Breast epithelium (tissue), 3 donors: Measurements from ENCODE around the gene CDK5RAP3.

Experiments used
- CTCF ChIP-seq, 3 donors: fragments of 450-650 bp; IDR thresholded peaks; one replicate each; pipeline ENCODE4 v1.5.1; 2016 to 2017; ENCODE audit warnings: antibody characterized with exemption in 3 of 3, mild to moderate bottlenecking in 3 of 3, moderate library complexity in 3 of 3
- POLR2A ChIP-seq: fragments of 450-650 bp; IDR thresholded peaks from one replicate; pipeline ENCODE4 v1.6.1; 2016; ENCODE audit warnings: antibody characterized with exemption, mild to moderate bottlenecking, moderate library complexity
- POLR2AphosphoS5 ChIP-seq, 3 donors: sonication (generic); formaldehyde crosslinking; IDR thresholded peaks; one replicate each; pipeline ENCODE4 v1.6.1; 2017; ENCODE audit warnings: antibody characterized with exemption in 3 of 3

- TF ChIP-seq CTCF (IDR thresholded peaks at IDR 0.05) (no peak), POLR2A (no peak), POLR2AphosphoS5 (IDR thresholded peaks at IDR 0.05) (no peak)
These were observed 28.7 kb downstream of the CDK5RAP3 start for GRCh38 chr17:47999582-47999981.
